ENCODE measurements around the gene PCDHA13. TPM values are rescaled to one million over a fixed set of nuclear protein-coding genes. Genes with fewer than 3 reads are reported as not detected.

Gene PCDHA13
- total RNA-seq, 6 experiments from 2014 or later = 0.35 to 1.8 (median 1.2) TPM; not detected in 1

GRCh38 chr5:140855772-140856674, 25.9 kb upstream of the PCDHA13 start, which contains the start of gene PCDHA10:
TSS of gene PCDHA10 (plus strand) at chr5:140855897. CDS start at chr5:140856049, 152 bp downstream.
- no peak for TF ChIP-seq POLR2A (IDR thresholded peaks at IDR 0.05)
- peak in 1 of 4 donors; percentile 11 for TF ChIP-seq CTCF (IDR thresholded peaks at IDR 0.05)
- intact Hi-C loops (cut with DNase I) = no loop called here
- DNase-seq = no peak
- WGBS (ENCODE audit: insufficient coverage, low coverage, low lambda C conversion rate, missing lambda C conversion rate) = 14% methylated on average over 29 of the region's 44 CpGs
- no peaks in the 10 kb centered on the region for H3K27me3 ChIP-seq
- ATAC-seq = no peak
- H3K4me3 ChIP-seq = no peak within 1 kb of the TSS
- H3K27ac ChIP-seq = no peak within 1 kb of the TSS
- H3K9me3 ChIP-seq = peaks cover 0 to 4% (median 0%) of the 10 kb centered on the region in 4 donors
- no peaks in the 10 kb centered on the region for H3K36me3 ChIP-seq
- H3K4me1 ChIP-seq = no peaks in the 10 kb centered on the region

- ATAC-seq = no peak
- no peak overlapping the region for H3K27ac ChIP-seq
- peaks cover 0 to 4% (median under 1%) of the 10 kb centered on the region in 4 donors for H3K9me3 ChIP-seq
- no peak for DNase-seq
- 61% methylated on average over 9 of the region's 94 CpGs for WGBS (ENCODE audit: insufficient coverage, low coverage, low lambda C conversion rate, missing lambda C conversion rate)
- intact Hi-C loops (cut with DNase I) = no loop called here
- TF ChIP-seq POLR2A (IDR thresholded peaks at IDR 0.05) = no peak
- no peak for TF ChIP-seq CTCF (IDR thresholded peaks at IDR 0.05)
- no peaks in the 10 kb centered on the region for H3K27me3 ChIP-seq
- no peak overlapping the region for H3K4me3 ChIP-seq
- no peaks in the 10 kb centered on the region for H3K4me1 ChIP-seq
- no peaks in the 10 kb centered on the region for H3K36me3 ChIP-seq
Observed at GRCh38 chr5:140857177-140857986, 24.5 kb upstream of the PCDHA13 start.

- DNase-seq = no peak
- Histone ChIP-seq H3K4me1 (no peaks in the 10 kb centered on the region), H3K9me3 (peaks cover 0 to 4% (median 2%) of the 10 kb centered on the region in 4 donors), H3K36me3 (no peaks in the 10 kb centered on the region), H3K4me3 (no peak overlapping the region), H3K27ac (no peak overlapping the region), H3K27me3 (no peaks in the 10 kb centered on the region)
- no peak for ATAC-seq
- intact Hi-C loops (cut with DNase I) = no loop called here
- WGBS (ENCODE audit: insufficient coverage, low coverage, low lambda C conversion rate, missing lambda C conversion rate) = no CpG with 5 or more reads among the region's 22 CpGs
- TF ChIP-seq CTCF (IDR thresholded peaks at IDR 0.05) (no peak), POLR2A (IDR thresholded peaks at IDR 0.05) (no peak)
Observed at GRCh38 chr5:140857987-140858240, 24.0 kb upstream of the PCDHA13 start.

GRCh38 chr5:140862441-140863295, 19.3 kb upstream of the PCDHA13 start:
- intact Hi-C loops (cut with DNase I) = no loop called here
- DNase-seq (no peak), ATAC-seq (no peak)
- peaks cover 0 to 4% (median 0%) of the 10 kb centered on the region in 4 donors for H3K9me3 ChIP-seq
- H3K4me1 ChIP-seq = no peaks in the 10 kb centered on the region
- no peaks in the 10 kb centered on the region for H3K27me3 ChIP-seq
- no peaks in the 10 kb centered on the region for H3K36me3 ChIP-seq
- H3K4me3 ChIP-seq = no peak overlapping the region
- H3K27ac ChIP-seq = no peak overlapping the region
- TF ChIP-seq POLR2A (IDR thresholded peaks at IDR 0.05) = no peak
- no peak for TF ChIP-seq CTCF (IDR thresholded peaks at IDR 0.05)
- WGBS (ENCODE audit: insufficient coverage, low coverage, low lambda C conversion rate, missing lambda C conversion rate) = 45% methylated on average over 13 of the region's 76 CpGs

Measured in right lobe of liver (tissue), 6 donors.